ENCODE results near the gene SIGLEC10.

DNA sequence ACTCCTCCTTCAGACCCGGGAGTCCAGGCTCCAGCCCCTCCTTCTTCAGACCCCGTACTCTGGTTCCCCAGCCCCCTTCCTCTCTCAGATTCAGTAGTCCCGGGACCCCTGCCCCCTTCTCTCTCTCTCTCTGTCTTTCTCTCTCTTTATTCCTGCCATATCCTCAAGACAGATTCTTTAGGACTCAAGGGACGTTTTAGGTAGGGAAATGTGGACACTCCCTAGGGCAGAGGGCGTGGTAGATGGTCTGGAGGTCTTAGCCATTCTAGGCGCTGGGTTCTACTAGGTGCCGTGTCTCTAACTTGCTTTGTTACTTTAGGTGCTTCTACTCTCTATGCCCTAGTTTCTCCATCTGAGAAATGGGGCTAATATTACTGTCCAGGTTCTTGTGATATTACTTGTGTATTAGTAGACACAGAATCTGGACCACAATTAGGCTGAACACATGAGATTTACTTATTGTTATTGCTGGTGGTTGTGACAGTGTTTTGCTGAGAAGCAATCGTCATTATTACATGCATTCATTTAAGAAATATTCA is 26.3 kb downstream of the SIGLEC10 start:
- TF ChIP-seq, protein P1, sequence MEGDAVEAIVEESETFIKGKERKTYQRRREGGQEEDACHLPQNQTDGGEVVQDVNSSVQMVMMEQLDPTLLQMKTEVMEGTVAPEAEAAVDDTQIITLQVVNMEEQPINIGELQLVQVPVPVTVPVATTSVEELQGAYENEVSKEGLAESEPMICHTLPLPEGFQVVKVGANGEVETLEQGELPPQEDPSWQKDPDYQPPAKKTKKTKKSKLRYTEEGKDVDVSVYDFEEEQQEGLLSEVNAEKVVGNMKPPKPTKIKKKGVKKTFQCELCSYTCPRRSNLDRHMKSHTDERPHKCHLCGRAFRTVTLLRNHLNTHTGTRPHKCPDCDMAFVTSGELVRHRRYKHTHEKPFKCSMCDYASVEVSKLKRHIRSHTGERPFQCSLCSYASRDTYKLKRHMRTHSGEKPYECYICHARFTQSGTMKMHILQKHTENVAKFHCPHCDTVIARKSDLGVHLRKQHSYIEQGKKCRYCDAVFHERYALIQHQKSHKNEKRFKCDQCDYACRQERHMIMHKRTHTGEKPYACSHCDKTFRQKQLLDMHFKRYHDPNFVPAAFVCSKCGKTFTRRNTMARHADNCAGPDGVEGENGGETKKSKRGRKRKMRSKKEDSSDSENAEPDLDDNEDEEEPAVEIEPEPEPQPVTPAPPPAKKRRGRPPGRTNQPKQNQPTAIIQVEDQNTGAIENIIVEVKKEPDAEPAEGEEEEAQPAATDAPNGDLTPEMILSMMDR (IDR thresholded peaks at IDR 0.05; ENCODE audit: borderline replicate concordance, extremely low read depth, low read length, poor library complexity, severe bottlenecking), result no peak
- no peak for TF ChIP-seq EZH2 (IDR thresholded peaks at IDR 0.05; ENCODE audit: borderline replicate concordance, low read depth, low read length, severe bottlenecking)

Measured in DND-41 (cell line).